ENCODE measurements around the gene MRPS15. TPM values are rescaled to one million over a fixed set of nuclear protein-coding genes. Genes with fewer than 3 reads are reported as not detected.

MRPS15 gene
- total RNA-seq, 2 experiments from 2014 or later = 84.9 to 86.1 TPM

- POLR2A ChIA-PET = interaction anchor here (1.4 kb wide), 1 partner anchor 17 kb away, joined by 6 read pairs; the partner anchor contains the start of gene MRPS15
- no peak overlapping the region for H3K27ac Mint-ChIP-seq
Observed at GRCh38 chr1:36446746-36447145, 17.4 kb downstream of the MRPS15 start.

GRCh38 chr1:36446271-36446670 is 17.9 kb downstream of the MRPS15 start:
- DNase-seq = no peak
- Mint-ChIP-seq H3K9me3 (no peaks in the 10 kb centered on the region), H3K27me3 (no peaks in the 10 kb centered on the region), H3K4me3 (no peak overlapping the region), H3K27ac (no peak overlapping the region), H3K36me3 (no peaks in the 10 kb centered on the region), H3K4me1 (peaks cover 16% of the 10 kb centered on the region)
- ATAC-seq (ENCODE audit: low read depth) = no peak
- POLR2A ChIA-PET = interaction anchor here (1.4 kb wide), 1 partner anchor 18 kb away, joined by 6 read pairs; the partner anchor contains the start of gene MRPS15

More at GRCh38 chr1:36446746-36447145, 17.4 kb downstream of the MRPS15 start:
- no peak overlapping the region for H3K4me3 Mint-ChIP-seq
- H3K4me1 Mint-ChIP-seq = peaks cover 20% of the 10 kb centered on the region
- no peaks in the 10 kb centered on the region for H3K36me3 Mint-ChIP-seq
- H3K27me3 Mint-ChIP-seq = no peaks in the 10 kb centered on the region
- DNase-seq (no peak), ATAC-seq (ENCODE audit: low read depth) (no peak)
- no peaks in the 10 kb centered on the region for H3K9me3 Mint-ChIP-seq

- H3K4me3 Mint-ChIP-seq = no peak overlapping the region
- POLR2A ChIA-PET = no interaction called here
- no peak for ATAC-seq (ENCODE audit: low read depth)
Observed at GRCh38 chr1:36443297-36443696, 20.9 kb downstream of the MRPS15 start.

GRCh38 chr1:36442337-36442736 is 21.8 kb downstream of the MRPS15 start:
- DNase-seq = no peak
- POLR2A ChIA-PET = no interaction called here
- no peaks in the 10 kb centered on the region for H3K9me3 Mint-ChIP-seq

More at GRCh38 chr1:36443297-36443696, 20.9 kb downstream of the MRPS15 start:
- Mint-ChIP-seq H3K9me3 (no peaks in the 10 kb centered on the region), H3K4me1 (peaks cover 6% of the 10 kb centered on the region), H3K27ac (no peak overlapping the region), H3K36me3 (no peaks in the 10 kb centered on the region), H3K27me3 (peaks cover 2% of the 10 kb centered on the region)
- no peak for DNase-seq

GRCh38 chr1:36440646-36441045 is 23.5 kb downstream of the MRPS15 start:
- POLR2A ChIA-PET = interaction anchor here (1.0 kb wide), 1 partner anchor 109 kb away, joined by 3 read pairs; no protein-coding TSS in a partner anchor
- no peak for DNase-seq
- Mint-ChIP-seq H3K27ac (no peak overlapping the region), H3K4me3 (no peak overlapping the region), H3K27me3 (peaks cover 2% of the 10 kb centered on the region), H3K36me3 (no peaks in the 10 kb centered on the region), H3K9me3 (no peaks in the 10 kb centered on the region), H3K4me1 (peaks cover 4% of the 10 kb centered on the region)
- no peak for ATAC-seq (ENCODE audit: low read depth)

More at GRCh38 chr1:36442337-36442736, 21.8 kb downstream of the MRPS15 start:
- Mint-ChIP-seq H3K4me1 (peaks cover 6% of the 10 kb centered on the region), H3K27me3 (peaks cover 2% of the 10 kb centered on the region), H3K27ac (no peak overlapping the region), H3K36me3 (no peaks in the 10 kb centered on the region), H3K4me3 (no peak overlapping the region)
- ATAC-seq (ENCODE audit: low read depth) = no peak

GRCh38 chr1:36440044-36440443 is 24.1 kb downstream of the MRPS15 start:
- Mint-ChIP-seq H3K4me3 (no peak overlapping the region), H3K4me1 (peaks cover 4% of the 10 kb centered on the region), H3K27me3 (peaks cover 2% of the 10 kb centered on the region), H3K27ac (no peak overlapping the region), H3K36me3 (no peaks in the 10 kb centered on the region), H3K9me3 (no peaks in the 10 kb centered on the region)
- POLR2A ChIA-PET = no interaction called here
- DNase-seq = no peak
- no peak for ATAC-seq (ENCODE audit: low read depth)

GRCh38 chr1:36438715-36439114 is 25.5 kb downstream of the MRPS15 start:
- Mint-ChIP-seq H3K27ac (no peak overlapping the region), H3K4me3 (no peak overlapping the region), H3K36me3 (no peaks in the 10 kb centered on the region), H3K27me3 (peaks cover 4% of the 10 kb centered on the region), H3K9me3 (no peaks in the 10 kb centered on the region), H3K4me1 (peaks cover 4% of the 10 kb centered on the region)
- no peak for DNase-seq
- POLR2A ChIA-PET = no interaction called here
- no peak for ATAC-seq (ENCODE audit: low read depth)

GRCh38 chr1:36436821-36437220 is 27.4 kb downstream of the MRPS15 start:
- Mint-ChIP-seq H3K4me3 (no peak overlapping the region), H3K27ac (no peak overlapping the region), H3K9me3 (no peaks in the 10 kb centered on the region), H3K4me1 (peaks cover 8% of the 10 kb centered on the region), H3K36me3 (no peaks in the 10 kb centered on the region), H3K27me3 (peaks cover 6% of the 10 kb centered on the region)
- POLR2A ChIA-PET = no interaction called here
- DNase-seq (no peak), ATAC-seq (ENCODE audit: low read depth) (no peak)

GRCh38 chr1:36433102-36433501 is 31.1 kb downstream of the MRPS15 start:
- no peak overlapping the region for H3K4me3 Mint-ChIP-seq
- DNase-seq (no peak), ATAC-seq (ENCODE audit: low read depth) (no peak)
- H3K27me3 Mint-ChIP-seq = peaks cover 4% of the 10 kb centered on the region
- peaks cover 8% of the 10 kb centered on the region for H3K4me1 Mint-ChIP-seq
- POLR2A ChIA-PET = no interaction called here
- no peak overlapping the region for H3K27ac Mint-ChIP-seq
- H3K36me3 Mint-ChIP-seq = no peaks in the 10 kb centered on the region
- H3K9me3 Mint-ChIP-seq = no peaks in the 10 kb centered on the region

GRCh38 chr1:36432616-36433015 is 31.6 kb downstream of the MRPS15 start:
- Mint-ChIP-seq H3K27ac (no peak overlapping the region), H3K36me3 (no peaks in the 10 kb centered on the region), H3K27me3 (peaks cover 4% of the 10 kb centered on the region), H3K4me3 (no peak overlapping the region), H3K4me1 (peaks cover 8% of the 10 kb centered on the region), H3K9me3 (no peaks in the 10 kb centered on the region)
- no peak for DNase-seq
- POLR2A ChIA-PET = no interaction called here
- no peak for ATAC-seq (ENCODE audit: low read depth)

- DNase-seq (no peak), ATAC-seq (ENCODE audit: low read depth) (no peak)
- Mint-ChIP-seq H3K27me3 (peaks cover 2% of the 10 kb centered on the region), H3K36me3 (no peaks in the 10 kb centered on the region), H3K9me3 (no peaks in the 10 kb centered on the region), H3K4me1 (peaks cover 6% of the 10 kb centered on the region), H3K4me3 (no peak overlapping the region), H3K27ac (no peak overlapping the region)
- POLR2A ChIA-PET = no interaction called here
Observed at GRCh38 chr1:36425791-36426190, 38.4 kb downstream of the MRPS15 start.

- peaks cover 12% of the 10 kb centered on the region for H3K4me1 Mint-ChIP-seq
- POLR2A ChIA-PET = interaction anchor here (1.2 to 2.1 kb wide), 2 partner anchors 35 to 115 kb away, joined by 4 to 7 read pairs; no protein-coding TSS in a partner anchor
- H3K27me3 Mint-ChIP-seq = peaks cover 2% of the 10 kb centered on the region
- no peak for DNase-seq
- no peak for ATAC-seq (ENCODE audit: low read depth)
- no peaks in the 10 kb centered on the region for H3K9me3 Mint-ChIP-seq
- peak overlapping the region; percentile 81 for H3K27ac Mint-ChIP-seq
- H3K4me3 Mint-ChIP-seq = no peak overlapping the region
- H3K36me3 Mint-ChIP-seq = no peaks in the 10 kb centered on the region
Observed at GRCh38 chr1:36421649-36422048, 42.5 kb downstream of the MRPS15 start.

GRCh38 chr1:36420836-36421317 is 43.3 kb downstream of the MRPS15 start:
- ATAC-seq (ENCODE audit: low read depth) (peak; percentile 97), DNase-seq (peak; percentile 95)
- POLR2A ChIA-PET = interaction anchor here (2.1 kb wide), 2 partner anchors 34 to 35 kb away, joined by 7 to 20 read pairs; partner anchors contain the start of gene STK40
- no peaks in the 10 kb centered on the region for H3K36me3 Mint-ChIP-seq
- H3K27me3 Mint-ChIP-seq = no peaks in the 10 kb centered on the region
- H3K4me1 Mint-ChIP-seq = peaks cover 12% of the 10 kb centered on the region
- peak overlapping the region; percentile 81 for H3K27ac Mint-ChIP-seq
- H3K4me3 Mint-ChIP-seq = peak overlapping the region; percentile 65
- no peaks in the 10 kb centered on the region for H3K9me3 Mint-ChIP-seq

GRCh38 chr1:36420409-36420808 is 43.8 kb downstream of the MRPS15 start:
- Mint-ChIP-seq H3K36me3 (no peaks in the 10 kb centered on the region), H3K9me3 (no peaks in the 10 kb centered on the region), H3K4me3 (peak overlapping the region; percentile 65), H3K4me1 (peaks cover 12% of the 10 kb centered on the region), H3K27ac (peak overlapping the region; percentile 81), H3K27me3 (no peaks in the 10 kb centered on the region)
- POLR2A ChIA-PET = interaction anchor here (0.6 to 2.1 kb wide), 3 partner anchors 9 to 70 kb away, joined by 3 to 20 read pairs (median 4); partner anchors contain the start of gene STK40
- DNase-seq = no peak
- ATAC-seq (ENCODE audit: low read depth) = peak; percentile 7

Measured in activated naive CD8-positive, alpha-beta T cell treated with anti-CD3 and anti-CD28 coated beads, Interleukin-2, amount 10 ng/mL, durations not matched to agents 7 days and 5 days (primary cell).